HG03108 (cell line): ENCODE results near the gene LCLAT1.
"Not testable (repeated sequence)": the region's sequence is repeated elsewhere in the genome, so short reads cannot be mapped to it uniquely, and the experiment has no call there.

ENCODE experiments used
- ATAC-seq: cut with Tn5 transposase; IDR thresholded peaks from one replicate; pipeline ENCODE4 v1.9.1; 2021; ENCODE audit warnings: moderate library complexity; ENCODE audit not compliant: unreplicated experiment

Gene LCLAT1

GRCh38 chr2:30633039-30633438 lies 186.0 kb downstream of the LCLAT1 start:
- ATAC-seq = no peak

DNA sequence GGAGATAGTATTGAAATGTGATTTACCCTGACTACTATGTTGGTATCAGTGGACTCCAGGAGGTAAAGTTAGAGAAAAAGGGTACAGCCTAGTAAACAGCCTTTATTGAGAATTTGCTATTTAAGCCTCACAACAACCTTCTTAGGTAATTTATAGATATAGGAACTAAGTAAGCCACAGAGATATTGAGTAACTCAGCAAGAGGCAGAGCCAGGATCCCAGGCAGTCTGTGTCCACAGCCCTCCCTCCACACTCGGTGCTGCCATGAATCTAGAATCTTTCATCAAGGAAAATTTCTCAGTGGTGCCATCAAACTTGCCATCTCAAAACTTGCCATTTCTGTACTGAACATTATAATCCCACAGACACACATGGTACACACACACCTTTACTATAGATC lies 189.3 kb downstream of the LCLAT1 start:
- no peak for ATAC-seq

DNA sequence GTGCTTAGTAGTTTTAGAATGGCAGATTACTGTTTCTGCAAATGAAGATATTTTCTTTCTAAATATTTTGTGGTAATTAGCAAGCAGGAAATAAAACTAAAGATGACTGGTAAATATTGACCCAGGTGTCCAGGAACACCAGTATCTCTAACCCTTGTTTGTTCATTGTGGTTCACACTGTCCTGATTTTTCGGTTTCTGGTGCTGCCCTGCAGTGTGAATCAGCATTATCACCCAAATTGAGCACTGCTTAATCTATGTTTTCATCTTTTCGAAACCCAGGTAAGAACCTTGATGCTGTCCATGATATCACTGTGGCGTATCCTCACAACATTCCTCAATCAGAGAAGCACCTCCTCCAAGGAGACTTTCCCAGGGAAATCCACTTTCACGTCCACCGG lies 192.8 kb downstream of the LCLAT1 start:
- ATAC-seq = no peak

GRCh38 chr2:30641765-30642345 lies 194.8 kb downstream of the LCLAT1 start:
- no peak for ATAC-seq

DNA sequence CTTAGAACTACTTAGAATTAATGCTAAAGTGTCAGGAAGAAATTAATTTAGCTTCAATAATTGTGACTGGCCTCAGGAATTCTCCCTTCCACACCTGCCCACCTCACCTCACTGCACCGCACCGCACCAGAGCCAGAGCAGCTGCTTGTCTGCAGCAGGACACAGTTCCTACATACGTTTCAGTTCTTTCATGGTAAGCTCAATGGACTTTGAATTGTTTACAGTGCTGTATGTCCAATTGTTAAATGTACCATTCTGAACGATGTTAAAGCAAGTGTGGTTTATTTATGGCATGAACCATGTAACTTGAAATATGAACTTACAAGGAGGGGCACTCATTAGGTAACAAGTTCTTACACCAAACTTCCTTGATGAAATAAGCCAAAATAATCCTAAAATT lies 196.0 kb downstream of the LCLAT1 start:
- not testable (repeated sequence) for ATAC-seq

DNA sequence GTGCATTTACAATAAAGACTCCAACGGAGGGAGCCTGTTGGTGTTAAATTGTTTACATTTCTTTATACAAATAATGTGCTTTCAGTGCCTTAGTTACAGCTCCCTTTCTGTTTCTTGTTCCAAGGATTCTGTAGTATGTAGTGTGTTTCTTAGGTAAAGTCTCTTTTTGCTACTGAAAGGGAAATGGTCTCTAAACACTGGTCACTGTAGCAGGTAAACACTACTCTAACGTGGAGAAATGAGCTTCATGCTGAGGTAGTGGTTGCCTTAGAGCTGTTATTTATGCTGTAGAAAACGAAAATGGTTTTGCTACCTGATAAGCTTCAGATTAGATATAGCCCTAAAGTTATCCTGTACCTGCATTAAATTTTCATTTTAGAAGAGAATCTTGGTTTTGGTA lies 196.6 kb downstream of the LCLAT1 start:
- ATAC-seq = no peak

GRCh38 chr2:30645081-30645744 lies 198.2 kb downstream of the LCLAT1 start:
- no peak for ATAC-seq

DNA sequence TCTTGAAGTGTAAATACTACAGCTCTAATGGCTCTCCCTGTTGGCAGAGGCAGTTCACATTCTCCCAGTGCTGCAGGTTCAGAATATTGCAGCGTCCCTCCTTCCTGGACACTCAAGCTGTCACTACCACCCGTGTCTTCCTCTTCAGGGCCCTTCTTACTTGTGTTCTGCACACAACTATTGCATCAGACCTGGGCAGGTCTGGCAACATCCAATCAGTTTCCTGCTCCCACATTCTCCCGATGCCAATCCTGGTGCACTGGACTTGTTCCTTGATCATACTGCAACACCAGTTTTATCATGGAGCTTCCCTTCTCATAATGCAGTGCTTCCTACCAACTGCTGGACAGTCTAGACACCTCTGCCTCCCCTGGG lies 198.7 kb downstream of the LCLAT1 start:
- ATAC-seq = no peak

- no peak for ATAC-seq
Observed at GRCh38 chr2:30647752-30648457, 200.9 kb downstream of the LCLAT1 start.

DNA sequence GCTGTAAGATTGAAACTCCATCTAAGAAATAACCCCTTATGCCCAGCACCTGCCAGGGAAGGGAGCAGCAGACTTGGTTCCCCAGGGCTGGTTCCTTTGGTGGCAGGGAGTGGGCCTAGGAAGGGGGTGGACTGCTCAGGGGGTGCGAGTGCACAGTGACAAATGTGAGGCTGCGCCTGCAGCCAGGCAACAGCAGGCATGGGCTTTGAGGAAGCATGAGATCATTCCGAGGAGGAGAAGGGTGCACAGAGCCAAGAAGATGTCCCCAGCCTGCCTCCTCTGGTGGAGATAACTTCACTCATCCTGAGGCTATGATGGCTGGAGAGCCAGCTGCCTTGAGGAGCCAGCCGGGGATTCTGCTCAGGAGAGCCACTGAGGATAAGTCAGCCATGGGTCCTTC lies 202.2 kb downstream of the LCLAT1 start:
- no peak for ATAC-seq

GRCh38 chr2:30649828-30650227 lies 202.8 kb downstream of the LCLAT1 start:
- ATAC-seq = no peak

GRCh38 chr2:30652271-30652915 lies 205.3 kb downstream of the LCLAT1 start:
- no peak for ATAC-seq

GRCh38 chr2:30653847-30654246 lies 206.8 kb downstream of the LCLAT1 start:
- no peak for ATAC-seq

DNA sequence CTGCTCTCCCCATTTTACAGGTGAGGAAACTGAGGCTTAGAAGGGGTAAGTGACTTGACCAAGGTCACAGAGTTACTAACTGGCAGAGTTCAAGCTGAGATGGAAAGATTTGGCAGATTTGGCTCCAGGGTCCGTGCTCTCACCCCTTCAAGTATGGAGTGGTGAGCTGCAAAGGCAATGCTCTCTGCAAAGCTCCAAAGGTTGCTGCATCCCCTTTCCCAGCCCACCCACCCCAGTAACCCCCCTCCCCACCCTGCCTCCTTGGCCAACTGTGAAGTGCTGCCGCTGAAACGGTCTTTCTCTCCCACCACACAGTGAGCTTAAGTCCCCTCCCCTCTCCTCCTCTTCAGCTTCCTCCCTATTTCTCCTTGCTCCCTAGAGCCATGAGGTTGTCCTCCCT lies 207.4 kb downstream of the LCLAT1 start:
- no peak for ATAC-seq

DNA sequence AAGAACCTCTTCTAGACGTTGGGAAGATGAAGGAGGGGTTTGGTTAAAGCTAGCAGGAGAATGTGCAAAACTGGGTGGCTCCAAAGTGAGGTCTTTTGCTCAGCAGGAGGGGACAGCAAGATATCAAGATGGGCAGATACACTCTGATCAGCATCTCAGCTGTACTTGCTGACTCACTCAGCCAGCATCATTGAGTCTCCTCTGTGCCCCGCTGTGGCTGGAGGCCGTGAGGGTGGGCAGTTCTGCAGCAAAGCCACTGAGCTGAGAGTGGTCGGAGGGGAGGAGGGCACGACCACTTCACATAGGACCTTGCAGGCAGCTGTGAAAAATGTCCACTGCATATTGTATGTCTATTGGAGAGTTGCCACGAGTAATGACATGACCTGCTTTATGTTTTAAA lies 208.2 kb downstream of the LCLAT1 start:
- ATAC-seq = no peak

GRCh38 chr2:30655660-30656059 lies 208.6 kb downstream of the LCLAT1 start:
- no peak for ATAC-seq

- ATAC-seq = no peak
Observed at GRCh38 chr2:30656079-30656478, 209.0 kb downstream of the LCLAT1 start.

- no peak for ATAC-seq
Observed at GRCh38 chr2:30661173-30662107, 214.4 kb downstream of the LCLAT1 start.

GRCh38 chr2:30662268-30663131 lies 215.5 kb downstream of the LCLAT1 start:
- no peak for ATAC-seq

DNA sequence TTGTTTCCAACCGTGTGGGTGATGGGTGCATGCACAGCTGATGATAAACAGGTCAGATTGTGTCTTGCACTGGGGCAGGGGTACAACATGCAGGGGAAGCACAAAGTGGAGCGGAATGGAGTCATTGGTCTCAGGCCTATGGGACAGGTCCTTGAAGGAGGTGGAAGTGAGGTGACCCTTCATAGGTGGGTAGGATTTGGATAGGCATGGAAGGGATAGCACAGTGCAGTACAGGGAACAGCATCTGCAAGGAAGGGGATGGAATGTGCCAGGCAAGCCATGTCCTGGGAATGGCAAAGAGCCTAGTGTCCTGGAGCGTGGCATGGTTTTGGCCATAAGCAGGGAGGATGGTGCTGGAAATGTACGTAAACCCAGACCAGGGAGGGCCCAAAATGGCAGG lies 216.3 kb downstream of the LCLAT1 start:
- no peak for ATAC-seq
